HepG2 (cell line): ENCODE measurements around the gene CDH13.

ENCODE experiments used
- ARNT ChIP-seq: fragments of 450-650 bp; IDR thresholded peaks from 2 replicates; pipeline ENCODE4 v1.6.1; 2017
- CCAR2 ChIP-seq: fragments of 200-400 bp; formaldehyde crosslinking; optimal IDR thresholded peaks from 2 replicates; pipeline ENCODE3; 2018; ENCODE audit warnings: low read depth, mild to moderate bottlenecking, low read length, moderate library complexity
- FOXP1 ChIP-seq, 2 experiments: fragments of 450-650 bp in 1 of 2; IDR thresholded peaks; 2 replicates each; pipeline ENCODE4 v1.6.1; 2017 to 2018; ENCODE audit warnings: antibody characterized with exemption in 1 of 2
- HNRNPL ChIP-seq: fragments of 200-400 bp; formaldehyde crosslinking; IDR thresholded peaks from 2 replicates; pipeline ENCODE4 v1.6.1; 2017; ENCODE audit warnings: mild to moderate bottlenecking, low read depth, low read length
- HOMEZ ChIP-seq: IDR thresholded peaks from 2 replicates; pipeline ENCODE4 v1.6.1; 2016; ENCODE audit warnings: low read depth
- NFYB ChIP-seq: sonication (generic); formaldehyde crosslinking; IDR thresholded peaks from 2 replicates; pipeline ENCODE4 v1.4.0; 2020; ENCODE audit warnings: missing genetic modification reagents
- RELA ChIP-seq: sonication (generic); formaldehyde crosslinking; IDR thresholded peaks from 2 replicates; pipeline ENCODE4 v1.4.0; 2020; ENCODE audit warnings: missing genetic modification reagents
- ZNF367 ChIP-seq: sonication (generic); formaldehyde crosslinking; IDR thresholded peaks from 2 replicates; pipeline ENCODE4 v1.4.0; 2020; ENCODE audit warnings: missing genetic modification reagents, borderline replicate concordance

GRCh38 chr16:83698964-83699363, 1072.2 kb downstream of the CDH13 start:
- TF ChIP-seq HOMEZ (CRISPR knock-in tag) (no peak), ARNT (no peak), CCAR2 (no peak), RELA (no peak), HNRNPL (no peak), FOXP1 (IDR thresholded peaks at IDR 0.05) (no peak), FOXP1 (CRISPR knock-in tag; IDR thresholded peaks at IDR 0.05) (no peak), NFYB (CRISPR knock-in tag) (no peak), ZNF367 (CRISPR knock-in tag) (no peak)
